COR-L47 (cell line): Measurements from ENCODE around the gene ACKR2.
A peak's percentile ranks its signal among the peaks of the same experiment; 100 is the strongest.
"Not testable (repeated sequence)": the region's sequence is repeated elsewhere in the genome, so short reads cannot be mapped to it uniquely, and the experiment has no call there.

Source experiments
- DNase-seq: peaks from one replicate; lab custom pipeline; 2025; lab: John Stamatoyannopoulos, UW

Gene ACKR2

GRCh38 chr3:42801784-42802183 is 7.5 kb upstream of the ACKR2 start:
- DNase-seq = no peak

- no peak for DNase-seq
Measured at GRCh38 chr3:42802876-42803413, 6.3 kb upstream of the ACKR2 start.

GRCh38 chr3:42803414-42804105 is 5.7 kb upstream of the ACKR2 start:
- DNase-seq = no peak

GRCh38 chr3:42804106-42804830 is 5.0 kb upstream of the ACKR2 start, which contains the start of gene HIGD1A:
TSS of gene HIGD1A (minus strand) at chr3:42804490. CDS start at chr3:42794253, 10,237 bp downstream.
- DNase-seq = peak; percentile 75

- no peak for DNase-seq
Measured at GRCh38 chr3:42804831-42805132, 4.5 kb upstream of the ACKR2 start.

GRCh38 chr3:42805141-42805821 is 4.0 kb upstream of the ACKR2 start:
- no peak for DNase-seq

GRCh38 chr3:42807929-42808328 is 1.3 kb upstream of the ACKR2 start:
- DNase-seq = no peak

GRCh38 chr3:42810706-42811105 is 1.5 kb downstream of the ACKR2 start:
- not testable (repeated sequence) for DNase-seq

GRCh38 chr3:42811118-42811883 is 2.1 kb downstream of the ACKR2 start:
- not testable (repeated sequence) for DNase-seq

- DNase-seq = no peak
Measured at GRCh38 chr3:42814246-42814645, 5.0 kb downstream of the ACKR2 start.

- DNase-seq = no peak
Measured at GRCh38 chr3:42814914-42815507, 5.8 kb downstream of the ACKR2 start.

- DNase-seq = no peak
Measured at GRCh38 chr3:42815826-42816225, 6.6 kb downstream of the ACKR2 start.

GRCh38 chr3:42819351-42819965 is 10.2 kb downstream of the ACKR2 start:
- peak; percentile 43 for DNase-seq

GRCh38 chr3:42820746-42821051 is 11.5 kb downstream of the ACKR2 start:
- DNase-seq = no peak

GRCh38 chr3:42822828-42823227 is 13.6 kb downstream of the ACKR2 start:
- no peak for DNase-seq

- DNase-seq = no peak
Measured at GRCh38 chr3:42823351-42823750, 14.1 kb downstream of the ACKR2 start.

- DNase-seq = no peak
Measured at GRCh38 chr3:42826141-42826540, 16.9 kb downstream of the ACKR2 start.

GRCh38 chr3:42827023-42827422 is 17.8 kb downstream of the ACKR2 start:
- DNase-seq = no peak

GRCh38 chr3:42827654-42828053 is 18.4 kb downstream of the ACKR2 start:
- DNase-seq = no peak

- no peak for DNase-seq
Measured at GRCh38 chr3:42829083-42829627, 19.9 kb downstream of the ACKR2 start.
